ENCODE results near the gene TPST2.

Gene TPST2

GRCh38 chr22:26579331-26579886 lies 10.5 kb downstream of the TPST2 start:
- DNase-seq = peak; percentile 47

- DNase-seq = no peak
Observed at GRCh38 chr22:26577081-26577480, 12.9 kb downstream of the TPST2 start.

GRCh38 chr22:26576026-26576680 lies 13.8 kb downstream of the TPST2 start:
- no peak for DNase-seq

GRCh38 chr22:26574001-26574723 lies 15.8 kb downstream of the TPST2 start:
- no peak for DNase-seq

- peak; percentile 86 for DNase-seq
Observed at GRCh38 chr22:26573026-26573662, 16.8 kb downstream of the TPST2 start.

GRCh38 chr22:26570864-26571525 lies 18.9 kb downstream of the TPST2 start:
- DNase-seq = no peak

- peak; percentile 39 for DNase-seq
Observed at GRCh38 chr22:26570115-26570514, 19.8 kb downstream of the TPST2 start.

- no peak for DNase-seq
Observed at GRCh38 chr22:26568207-26568706, 21.7 kb downstream of the TPST2 start.

GRCh38 chr22:26567610-26568009 lies 22.3 kb downstream of the TPST2 start:
- no peak for DNase-seq

- no peak for DNase-seq
Observed at GRCh38 chr22:26566994-26567393, 22.9 kb downstream of the TPST2 start.

GRCh38 chr22:26565889-26566288 lies 24.0 kb downstream of the TPST2 start:
- DNase-seq = peak; percentile 42

- no peak for DNase-seq
Observed at GRCh38 chr22:26565181-26565580, 24.8 kb downstream of the TPST2 start.

- DNase-seq = no peak
Observed at GRCh38 chr22:26564672-26565071, 25.3 kb downstream of the TPST2 start.

- no peak for DNase-seq
Observed at GRCh38 chr22:26564181-26564580, 25.8 kb downstream of the TPST2 start.

GRCh38 chr22:26563022-26563421 lies 26.9 kb downstream of the TPST2 start:
- DNase-seq = peak; percentile 47

- no peak for DNase-seq
Observed at GRCh38 chr22:26561756-26562417, 28.0 kb downstream of the TPST2 start.

GRCh38 chr22:26559961-26560575 lies 29.9 kb downstream of the TPST2 start:
- no peak for DNase-seq

GRCh38 chr22:26558248-26558895 lies 31.6 kb downstream of the TPST2 start:
- no peak for DNase-seq

GRCh38 chr22:26556904-26557303 lies 33.0 kb downstream of the TPST2 start:
- no peak for DNase-seq

- no peak for DNase-seq
Observed at GRCh38 chr22:26555478-26555877, 34.5 kb downstream of the TPST2 start.

GRCh38 chr22:26554956-26555355 lies 35.0 kb downstream of the TPST2 start:
- DNase-seq = no peak

Measured in hematopoietic multipotent progenitor cell treated with erythropoietin and hydrocortisone succinate and interleukin-3 and kit ligand, for 8 days (in vitro differentiated cells).